Left lung (tissue), 10 donors: ENCODE data around the gene MTA1. TPM values are rescaled to one million over a fixed set of nuclear protein-coding genes. Genes with fewer than 3 reads are reported as not detected.

Experiments
- ATAC-seq: fragments of 200-7000 bp; cut with Tn5 transposase; one replicate; pipeline ENCODE4 v1.9.1; 2020; ENCODE audit warnings: moderate library complexity
- DNase-seq, 4 donors: peaks; one replicate each; pipeline ENCODE4 v3.0.0-alpha.2; 2013 to 2020
- H3K27ac ChIP-seq, 2 donors: fragments of 200-600 bp; sonication (generic) in 1 of 2; one replicate each; pipeline versions ENCODE4 v1.5.0 to v1.8.0; 2020 to 2021
- H3K27me3 ChIP-seq, 2 donors: fragments of 200-600 bp; sonication (generic) in 1 of 2; one replicate each; pipeline versions ENCODE4 v1.5.0 to v1.8.0; 2020 to 2021
- H3K36me3 ChIP-seq, 2 donors: fragments of 200-600 bp; sonication (generic) in 1 of 2; one replicate each; pipeline versions ENCODE4 v1.5.0 to v1.8.0; 2020 to 2021
- H3K4me1 ChIP-seq, 2 donors: fragments of 200-600 bp; one replicate each; pipeline ENCODE4 v1.8.0; 2021
- H3K4me3 ChIP-seq, 2 donors: fragments of 200-600 bp; sonication (generic) in 1 of 2; one replicate each; pipeline versions ENCODE4 v1.5.0 to v1.8.0; 2020 to 2021; ENCODE audit warnings: mild to moderate bottlenecking in 1 of 2
- H3K9me3 ChIP-seq, 2 donors: fragments of 200-600 bp; sonication (generic) in 1 of 2; one replicate each; pipeline versions ENCODE4 v1.5.0 to v1.8.0; 2020 to 2021
- CTCF ChIP-seq, 2 donors: fragments of 200-600 bp; sonication (generic) in 1 of 2; IDR thresholded peaks; one replicate each; pipeline versions ENCODE4 v1.5.0 to v1.8.0; 2021; ENCODE audit warnings: antibody characterized with exemption in 2 of 2
- intact Hi-C, 2 donors: fragments of 100-400 bp; cut with DNase I; formaldehyde crosslinking; loops; one replicate each; pipeline versions ENCODE4 v1.11.2 to v1.14.2; 2022
- polyA plus RNA-seq, 6 donors: library from polyadenylated mRNA; unstranded; fragments of 120-200 nt; gene quantifications; one replicate each; pipeline ENCODE4 v1.2.1, GENCODE V29; 2013; ENCODE audit not compliant: insufficient read length in 6 of 6
- total RNA-seq, 2 donors: library from RNA; stranded (reverse); fragmentation: NEBNext Ultra II Directional; extraction: Animal tissue kit (Norgen Biotek cat#: 25700); gene quantifications; one replicate each; pipeline ENCODE4 v1.2.1, GENCODE V29; 2021
- donor health status: DM: no; HTN: yes; CAD: no.
- donor health status: DM: no; HTN: no; CAD: no.

MTA1 gene
- total and polyA plus RNA-seq, 8 donors: 60.6 to 165 (median 118) TPM

GRCh38 chr14:105442125-105442524 lies 22.5 kb downstream of the MTA1 start:
- intact Hi-C loops: no loop called here
- ATAC-seq: no peak
- H3K27ac ChIP-seq: no peak overlapping the region
- peaks cover 0 to 47% of the 10 kb centered on the region in 2 donors for H3K36me3 ChIP-seq
- no peaks in the 10 kb centered on the region for H3K9me3 ChIP-seq
- no peaks in the 10 kb centered on the region for H3K4me1 ChIP-seq
- peak in 1 of 4 donors; percentile 50 for DNase-seq
- TF ChIP-seq CTCF (IDR thresholded peaks at IDR 0.05): no peak
- no peak overlapping the region for H3K4me3 ChIP-seq
- H3K27me3 ChIP-seq: no peaks in the 10 kb centered on the region

- no peak overlapping the region for H3K4me3 ChIP-seq
- intact Hi-C loops: no loop called here
- peak in 1 of 4 donors; percentile 58 for DNase-seq
- H3K9me3 ChIP-seq: no peaks in the 10 kb centered on the region
- no peak overlapping the region for H3K27ac ChIP-seq
- no peaks in the 10 kb centered on the region for H3K27me3 ChIP-seq
- H3K4me1 ChIP-seq: no peaks in the 10 kb centered on the region
- no peak for ATAC-seq
- peaks cover 0 to 47% of the 10 kb centered on the region in 2 donors for H3K36me3 ChIP-seq
- no peak for TF ChIP-seq CTCF (IDR thresholded peaks at IDR 0.05)
Observed at GRCh38 chr14:105442834-105443233, 23.2 kb downstream of the MTA1 start.

GRCh38 chr14:105444859-105445258 lies 25.2 kb downstream of the MTA1 start:
- ATAC-seq (no peak), DNase-seq (peak in 1 of 4 donors; percentile 72)
- peaks cover 4 to 8% of the 10 kb centered on the region in 2 donors for H3K4me1 ChIP-seq
- no peak for TF ChIP-seq CTCF (IDR thresholded peaks at IDR 0.05)
- H3K27ac ChIP-seq: no peak overlapping the region
- peaks cover 0 to 39% of the 10 kb centered on the region in 2 donors for H3K36me3 ChIP-seq
- no peak overlapping the region for H3K4me3 ChIP-seq
- H3K9me3 ChIP-seq: no peaks in the 10 kb centered on the region
- H3K27me3 ChIP-seq: no peaks in the 10 kb centered on the region
- intact Hi-C loops: no loop called here

GRCh38 chr14:105445290-105445689 lies 25.7 kb downstream of the MTA1 start:
- Histone ChIP-seq H3K36me3 (peaks cover 0 to 40% of the 10 kb centered on the region in 2 donors), H3K9me3 (no peaks in the 10 kb centered on the region), H3K4me1 (peaks cover 4 to 8% of the 10 kb centered on the region in 2 donors), H3K27me3 (no peaks in the 10 kb centered on the region), H3K4me3 (no peak overlapping the region), H3K27ac (no peak overlapping the region)
- DNase-seq (peak in 1 of 4 donors; percentile 78), ATAC-seq (no peak)
- intact Hi-C loops: no loop called here
- no peak for TF ChIP-seq CTCF (IDR thresholded peaks at IDR 0.05)

GRCh38 chr14:105445901-105446845 lies 26.5 kb downstream of the MTA1 start:
- TF ChIP-seq CTCF (IDR thresholded peaks at IDR 0.05): no peak
- peaks cover 4 to 8% of the 10 kb centered on the region in 2 donors for H3K4me1 ChIP-seq
- H3K9me3 ChIP-seq: no peaks in the 10 kb centered on the region
- peaks cover 0 to 41% of the 10 kb centered on the region in 2 donors for H3K36me3 ChIP-seq
- intact Hi-C loops: no loop called here
- no peak overlapping the region for H3K4me3 ChIP-seq
- H3K27me3 ChIP-seq: no peaks in the 10 kb centered on the region
- ATAC-seq (no peak), DNase-seq (no peak)
- no peak overlapping the region for H3K27ac ChIP-seq
